IMR-90 (cell line): ENCODE data around the gene SDC1. TPM values are rescaled to one million over a fixed set of nuclear protein-coding genes. Genes with fewer than 3 reads are reported as not detected.
A peak's percentile ranks its signal among the peaks of the same experiment; 100 is the strongest.

Source experiments
- ATAC-seq: fragments of 200-7000 bp; cut with Tn5 transposase; 2 replicates; pipeline ENCODE4 v1.9.1; 2020; ENCODE audit warnings: low read depth, mild to moderate bottlenecking, moderate library complexity
- BruUV-seq: library from RNA; stranded (reverse); fragments of 400-500 nt; replicated peaks from 2 replicates; lab custom pipeline; 2021; lab: Mats Ljungman, UMichigan
- CTCF ChIA-PET: fragments of 300-600 bp; formaldehyde crosslinking; extraction: SDS; loops from one replicate; lab custom pipeline; 2021; ENCODE audit warnings: antibody characterized with exemption; lab: Yijun Ruan, JAX
- POLR2A ChIA-PET: fragments of 300-600 bp; sonication (Branson Sonifier 250); formaldehyde crosslinking; loops from one replicate; lab custom pipeline; 2022; ENCODE audit warnings: antibody characterized with exemption; ENCODE audit not compliant: unreplicated experiment; lab: Charles Lee
- DNase-seq: peaks from one replicate; pipeline ENCODE4 v3.0.0; 2013
- H2AFZ ChIP-seq: replicated peaks from 2 replicates; pipeline ENCODE3; 2013; ENCODE audit warnings: low read length, mild to moderate bottlenecking; ENCODE audit not compliant: poor library complexity
- H2AK5ac ChIP-seq: 2 replicates; pipeline ENCODE4 v1.6.1; 2013; ENCODE audit warnings: low read depth, low read length, inconsistent platforms
- H2AK9ac ChIP-seq: replicated peaks from 2 replicates; pipeline ENCODE3; 2013; ENCODE audit warnings: mild to moderate bottlenecking, low read depth, low read length, moderate library complexity; ENCODE audit not compliant: poor library complexity
- H2BK120ac ChIP-seq: 2 replicates; pipeline ENCODE4 v1.6.1; 2013; ENCODE audit warnings: low read depth, low read length, inconsistent platforms
- H2BK15ac ChIP-seq: 3 replicates; pipeline ENCODE4 v1.6.1; 2013; ENCODE audit warnings: low read depth, low read length, inconsistent platforms
- H2BK20ac ChIP-seq: 2 replicates; pipeline ENCODE4 v1.6.1; 2013; ENCODE audit warnings: low read depth, mild to moderate bottlenecking, inconsistent platforms, low read length, moderate library complexity
- H2BK5ac ChIP-seq: 2 replicates; pipeline ENCODE4 v1.6.1; 2013; ENCODE audit warnings: mild to moderate bottlenecking, low read depth, low read length, inconsistent platforms; ENCODE audit not compliant: poor library complexity, severe bottlenecking
- H3K14ac ChIP-seq: replicated peaks from 2 replicates; pipeline ENCODE4 v1.6.1; 2013; ENCODE audit warnings: low read depth, low read length, inconsistent platforms
- H3K18ac ChIP-seq: 2 replicates; pipeline ENCODE4 v1.6.1; 2013; ENCODE audit warnings: low read depth, low read length, control low read depth
- H3K23ac ChIP-seq: 2 replicates; pipeline ENCODE4 v1.6.1; 2013; ENCODE audit warnings: low read depth, low read length, inconsistent platforms
- H3K27ac ChIP-seq: 2 replicates; pipeline ENCODE4 v1.5.1; 2013; ENCODE audit warnings: mild to moderate bottlenecking, control low read depth, low read length; ENCODE audit not compliant: insufficient read depth
- H3K27me3 ChIP-seq: 2 replicates; pipeline ENCODE4 v1.6.1; 2013; ENCODE audit warnings: low read length; ENCODE audit not compliant: control insufficient read depth, insufficient read depth
- H3K36me3 ChIP-seq: 2 replicates; pipeline ENCODE4 v1.6.1; 2013; ENCODE audit warnings: low read length, mixed read lengths; ENCODE audit not compliant: control insufficient read depth, insufficient read depth
- H3K4ac ChIP-seq: 2 replicates; pipeline ENCODE4 v1.6.1; 2013; ENCODE audit warnings: low read depth, low read length, inconsistent platforms
- H3K4me1 ChIP-seq: 2 replicates; pipeline ENCODE4 v1.6.1; 2013; ENCODE audit warnings: low read length, mixed read lengths; ENCODE audit not compliant: control insufficient read depth, insufficient read depth
- H3K4me2 ChIP-seq: 2 replicates; pipeline ENCODE4 v1.6.1; 2013; ENCODE audit warnings: low read depth, mild to moderate bottlenecking, control low read depth, low read length, moderate library complexity
- H3K4me3 ChIP-seq: 2 replicates; pipeline ENCODE4 v1.5.1; 2013; ENCODE audit warnings: low read depth, mild to moderate bottlenecking, control low read depth, low read length, moderate library complexity; ENCODE audit not compliant: insufficient read depth
- H3K56ac ChIP-seq: 2 replicates; pipeline ENCODE4 v1.6.1; 2013; ENCODE audit warnings: low read length, inconsistent platforms; ENCODE audit not compliant: insufficient read depth; ENCODE audit errors: extremely low read depth
- H3K79me1 ChIP-seq, 2 experiments: 2 replicates each; pipeline ENCODE4 v1.6.1; 2013; ENCODE audit warnings: low read length in 2 of 2, inconsistent platforms in 1 of 2, low read depth in 1 of 2
- H3K9ac ChIP-seq: 2 replicates; pipeline ENCODE4 v1.6.1; 2013; ENCODE audit warnings: low read depth, low read length, control low read depth
- H3K9me1 ChIP-seq: 2 replicates; pipeline ENCODE4 v1.6.1; 2013; ENCODE audit warnings: low read length, inconsistent platforms; ENCODE audit not compliant: insufficient read depth
- H3K9me3 ChIP-seq: 2 replicates; pipeline ENCODE4 v1.6.1; 2013; ENCODE audit warnings: low read length; ENCODE audit not compliant: control insufficient read depth, insufficient read depth
- H4K20me1 ChIP-seq: 2 replicates; pipeline ENCODE4 v1.6.1; 2013; ENCODE audit warnings: low read length, inconsistent platforms; ENCODE audit not compliant: insufficient read depth
- H4K5ac ChIP-seq: 2 replicates; pipeline ENCODE4 v1.6.1; 2013; ENCODE audit warnings: mild to moderate bottlenecking, low read depth, low read length, control low read depth
- H4K8ac ChIP-seq, 2 experiments: 2 replicates each; pipeline ENCODE4 v1.6.1; 2013; ENCODE audit warnings: low read depth in 2 of 2, low read length in 2 of 2, control low read depth in 1 of 2, inconsistent platforms in 1 of 2
- H4K91ac ChIP-seq: 2 replicates; pipeline ENCODE4 v1.6.1; 2013; ENCODE audit warnings: low read depth, low read length, inconsistent platforms; ENCODE audit not compliant: insufficient read depth
- MAFK ChIP-seq: IDR thresholded peaks from 2 replicates; pipeline ENCODE4 v1.6.1; 2012; ENCODE audit warnings: low read depth, low read length, improper control_type of control experiment
- MAZ ChIP-seq: IDR thresholded peaks from 2 replicates; pipeline ENCODE4 v1.6.1; 2012; ENCODE audit warnings: low read depth, mild to moderate bottlenecking, low read length, improper control_type of control experiment, moderate library complexity, borderline replicate concordance
- POLR2A ChIP-seq: IDR thresholded peaks from 2 replicates; pipeline ENCODE4 v1.6.1; 2012; ENCODE audit warnings: mild to moderate bottlenecking, low read depth, low read length
- RCOR1 ChIP-seq: IDR thresholded peaks from 2 replicates; pipeline ENCODE4 v1.6.1; 2012; ENCODE audit warnings: mild to moderate bottlenecking, low read length, improper control_type of control experiment; ENCODE audit not compliant: insufficient replicate concordance
- SMC3 ChIP-seq: fragments of 150-350 bp; IDR thresholded peaks from 2 replicates; pipeline ENCODE4 v1.6.1; 2016; ENCODE audit warnings: low read depth, mild to moderate bottlenecking, antibody characterized with exemption, low read length, moderate library complexity
- WGBS, 2 experiments: methylation state at CpG; one replicate each; pipeline versions ENCODE4 v1.1.5 to v1.1.7; 2013; ENCODE audit warnings: missing lambda C conversion rate in 2 of 2; ENCODE audit not compliant: insufficient read length in 1 of 2; ENCODE audit errors: extremely low coverage in 2 of 2; 5-methylcytosine and 5-hydroxymethylcytosine counted together
- dilution Hi-C: fragments of 300-500 bp; cut with HindIII; formaldehyde crosslinking; loops from one replicate; pipeline ENCODE4 v1.14.3; 2018; ENCODE audit warnings: low sequenced_read_pairs; ENCODE audit not compliant: unreplicated experiment
- in situ Hi-C: fragments of 300-500 bp; cut with MboI; formaldehyde crosslinking; loops from 3 replicates; pipeline ENCODE4 v1.14.3; 2019; ENCODE audit warnings: low sequenced_read_pairs, inconsistent platforms, mixed read lengths
- intact Hi-C: fragments of 100-400 bp; cut with micrococcal nuclease; formaldehyde crosslinking; loops from 2 replicates; pipeline ENCODE4 v1.10.0; 2022
- polyA plus RNA-seq, 3 experiments: library from polyadenylated mRNA; depleted of rRNA; stranded (reverse); fragments of >200 nt; gene quantifications; 2 replicates each; pipeline ENCODE4 v1.2.3, GENCODE V29; 2012; ENCODE audit warnings: low replicate concordance in 1 of 3
- total RNA-seq: library from RNA; depleted of rRNA; stranded (reverse); fragments of >200 nt; gene quantifications from 2 replicates; pipeline ENCODE4 v1.2.3, GENCODE V29; 2012
- TF ChIP-seq, protein P1 (sequence below): fragments of 150-350 bp; IDR thresholded peaks from 2 replicates; pipeline ENCODE4 v1.6.1; 2017; ENCODE audit warnings: mild to moderate bottlenecking, antibody characterized with exemption, low read length, low read depth
- TF ChIP-seq, protein P2 (sequence below): conservative IDR thresholded peaks from 2 replicates; pipeline ENCODE4 v1.5.1; 2012; ENCODE audit warnings: mild to moderate bottlenecking, low read depth, low read length, improper control_type of control experiment

The SDC1 gene
- total and polyA plus RNA-seq, 2 of the 4 experiments (the other 2 are of a cell fraction) = 22.0 to 28.3 TPM

DNA sequence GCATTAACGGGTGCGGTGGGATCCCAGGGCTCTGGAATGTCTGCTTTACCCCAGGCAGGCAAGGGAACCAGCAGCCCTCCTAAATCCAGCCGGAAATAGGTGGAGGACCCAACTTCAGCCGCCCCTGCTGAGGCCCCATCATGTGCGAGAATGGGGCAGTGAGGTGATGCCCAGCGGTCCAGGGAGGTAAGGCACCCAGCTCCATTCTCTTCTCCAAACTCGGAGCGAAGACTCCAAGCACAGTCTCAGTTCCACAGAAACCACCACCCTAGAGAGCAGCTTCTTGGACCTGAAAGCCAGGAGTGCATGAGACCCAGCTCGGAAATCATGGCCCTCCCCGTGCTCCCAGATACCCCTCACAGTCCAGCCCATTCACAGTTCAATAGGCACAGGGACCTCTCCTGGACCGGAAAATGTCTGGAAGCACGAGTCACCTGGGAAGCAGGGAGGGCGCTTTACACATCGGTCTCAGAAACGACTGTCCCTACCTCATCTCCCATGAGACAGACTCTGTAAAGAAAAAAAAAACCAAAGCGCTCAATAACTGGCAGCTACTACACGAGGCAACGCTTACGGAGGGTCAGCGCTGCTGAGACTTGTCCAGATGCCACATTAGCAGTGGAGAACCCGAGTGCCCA, 2.0 kb downstream of the SDC1 start:
- BruUV-seq = no TSS peak
- intact Hi-C loops (loop anchor here (5.0 kb wide), 1 partner anchor 56 kb away; no protein-coding TSS in a partner anchor), dilution Hi-C loops (no loop called here), in situ Hi-C loops (no loop called here)
- Histone ChIP-seq H4K91ac (peak overlapping the region; percentile 89), H3K23ac (peak overlapping the region; percentile 71), H3K27ac (no peak overlapping the region), H3K27me3 (no peaks in the 10 kb centered on the region), H3K4me3 (no peak overlapping the region), H4K8ac (peak overlapping the region; percentile 6 to 74; a peak in 3 of 4 replicates), H3K18ac (no peak overlapping the region), H3K9me1 (peaks cover 10% of the 10 kb centered on the region), H4K20me1 (no peaks in the 10 kb centered on the region), H2BK15ac (peak overlapping the region; percentile 64; the same call in 1 of the 3 replicates), H3K4me2 (peak overlapping the region; percentile 9; the same call in 1 of the 2 replicates), H2AK5ac (peak overlapping the region; percentile 27; the same call in 1 of the 2 replicates), H3K9me3 (0 out of 2 replicates have a peak, but pooled peaks cover 2% of the 10 kb centered on the region), H2BK5ac (no peak overlapping the region), H3K9ac (no peak overlapping the region), H3K4me1 (peaks cover 22% of the 10 kb centered on the region), H2BK20ac (peak overlapping the region; percentile 83), H3K14ac (peak overlapping the region; percentile 60), H2BK120ac (peak overlapping the region; percentile 94), H3K56ac (peak overlapping the region; percentile 5; the same call in 1 of the 2 replicates), H3K79me1 (peaks cover 0 to 34% of the 10 kb centered on the region in 2 experiments; a peak in 2 of 4 replicates), H2AK9ac (peak overlapping the region; percentile 91), H3K36me3 (no peaks in the 10 kb centered on the region), H4K5ac (peak overlapping the region; percentile 20; the same call in 1 of the 2 replicates), H2AFZ (peak overlapping the region; percentile 94), H3K4ac (peak overlapping the region; percentile 86)
- TF ChIP-seq MAFK (no peak), SMC3 (no peak), POLR2A (no peak), RCOR1 (no peak), MAZ (no peak)
- TF ChIP-seq, protein P1, sequence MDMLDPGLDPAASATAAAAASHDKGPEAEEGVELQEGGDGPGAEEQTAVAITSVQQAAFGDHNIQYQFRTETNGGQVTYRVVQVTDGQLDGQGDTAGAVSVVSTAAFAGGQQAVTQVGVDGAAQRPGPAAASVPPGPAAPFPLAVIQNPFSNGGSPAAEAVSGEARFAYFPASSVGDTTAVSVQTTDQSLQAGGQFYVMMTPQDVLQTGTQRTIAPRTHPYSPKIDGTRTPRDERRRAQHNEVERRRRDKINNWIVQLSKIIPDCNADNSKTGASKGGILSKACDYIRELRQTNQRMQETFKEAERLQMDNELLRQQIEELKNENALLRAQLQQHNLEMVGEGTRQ = no peak
- TF ChIP-seq, protein P2, sequence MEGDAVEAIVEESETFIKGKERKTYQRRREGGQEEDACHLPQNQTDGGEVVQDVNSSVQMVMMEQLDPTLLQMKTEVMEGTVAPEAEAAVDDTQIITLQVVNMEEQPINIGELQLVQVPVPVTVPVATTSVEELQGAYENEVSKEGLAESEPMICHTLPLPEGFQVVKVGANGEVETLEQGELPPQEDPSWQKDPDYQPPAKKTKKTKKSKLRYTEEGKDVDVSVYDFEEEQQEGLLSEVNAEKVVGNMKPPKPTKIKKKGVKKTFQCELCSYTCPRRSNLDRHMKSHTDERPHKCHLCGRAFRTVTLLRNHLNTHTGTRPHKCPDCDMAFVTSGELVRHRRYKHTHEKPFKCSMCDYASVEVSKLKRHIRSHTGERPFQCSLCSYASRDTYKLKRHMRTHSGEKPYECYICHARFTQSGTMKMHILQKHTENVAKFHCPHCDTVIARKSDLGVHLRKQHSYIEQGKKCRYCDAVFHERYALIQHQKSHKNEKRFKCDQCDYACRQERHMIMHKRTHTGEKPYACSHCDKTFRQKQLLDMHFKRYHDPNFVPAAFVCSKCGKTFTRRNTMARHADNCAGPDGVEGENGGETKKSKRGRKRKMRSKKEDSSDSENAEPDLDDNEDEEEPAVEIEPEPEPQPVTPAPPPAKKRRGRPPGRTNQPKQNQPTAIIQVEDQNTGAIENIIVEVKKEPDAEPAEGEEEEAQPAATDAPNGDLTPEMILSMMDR = no peak
- 41% methylated on average over 8 of the region's 21 CpGs; no CpG with 5 or more reads in 1 of the 2 experiments for WGBS, 2 experiments
- no peak for DNase-seq
- POLR2A ChIA-PET = no interaction called here
- ATAC-seq = no peak
- CTCF ChIA-PET = interaction anchor here (0.6 kb wide), 2 partner anchors 68 to 119 kb away, joined by 3 read pairs; no protein-coding TSS in a partner anchor
